GM12878 (cell line): ENCODE results near the gene PSMD3. TPM values are rescaled to one million over a fixed set of nuclear protein-coding genes. Genes with fewer than 3 reads are reported as not detected.

Experiments
- ATAC-seq: fragments of 200-7000 bp; cut with Tn5 transposase; 3 replicates; pipeline ENCODE4 v1.9.1; 2020; ENCODE audit warnings: mild to moderate bottlenecking, moderate library complexity
- BruUV-seq: library from RNA; stranded (reverse); fragments of 400-500 nt; replicated peaks from 2 replicates; lab custom pipeline; 2021; lab: Mats Ljungman, UMichigan
- CTCF ChIA-PET: fragments of 300-600 bp; sonication (Branson Sonifier 250); formaldehyde crosslinking; extraction: SDS; loops from one replicate; lab custom pipeline; 2021; ENCODE audit warnings: inconsistent platforms; lab: Yijun Ruan, JAX
- POLR2A ChIA-PET: fragments of 350-600 bp; formaldehyde crosslinking; extraction: SDS; loops from one replicate; lab custom pipeline; 2021; ENCODE audit warnings: inconsistent platforms; lab: Charles Lee
- RAD21 ChIA-PET: fragments of 300-600 bp; sonication (Branson Sonifier 250); formaldehyde crosslinking; loops from one replicate; lab custom pipeline; 2023; ENCODE audit warnings: antibody characterized with exemption; ENCODE audit not compliant: unreplicated experiment; lab: Charles Lee
- SMC1A ChIA-PET: fragments of 300-600 bp; sonication (Branson Sonifier 250); formaldehyde crosslinking; loops from one replicate; lab custom pipeline; 2023; ENCODE audit not compliant: unreplicated experiment, uncharacterized antibody; lab: Charles Lee
- DNase-seq: peaks from one replicate; pipeline ENCODE4 v3.0.0-alpha.2; 2011; ENCODE audit warnings: low read depth, low spot score
- FAIRE-seq: peaks from 3 replicates; lab custom pipeline; 2011; peaks lifted over from hg19 to GRCh38; lab: Jason Lieb, UNC
- H2AFZ ChIP-seq: 2 replicates; pipeline ENCODE4 v1.6.0; 2011; ENCODE audit warnings: low read depth, low read length, control low read depth; ENCODE audit not compliant: control insufficient read depth
- H3K27ac ChIP-seq: 2 replicates; pipeline ENCODE4 v1.5.1; 2011; ENCODE audit warnings: control low read depth; ENCODE audit not compliant: control insufficient read depth, insufficient read depth
- H3K27me3 ChIP-seq, 2 experiments: replicated peaks in 1 of 2; 2 replicates each; pipeline versions ENCODE4 v1.6.0 to v1.6.1; 2011; ENCODE audit warnings: low read length in 1 of 2; ENCODE audit not compliant: control insufficient read depth in 2 of 2, insufficient read depth in 2 of 2
- H3K36me3 ChIP-seq, 2 experiments: 2 replicates each; pipeline ENCODE4 v1.5.1; 2011; ENCODE audit warnings: low read length in 1 of 2; ENCODE audit not compliant: control insufficient read depth in 2 of 2, insufficient read depth in 2 of 2
- H3K4me1 ChIP-seq: 2 replicates; pipeline ENCODE4 v1.6.1; 2011; ENCODE audit warnings: mild to moderate bottlenecking, low read length, moderate library complexity, mixed read lengths; ENCODE audit not compliant: control insufficient read depth, insufficient read depth
- H3K4me2 ChIP-seq: 2 replicates; pipeline ENCODE4 v1.6.0; 2011; ENCODE audit warnings: control low read depth; ENCODE audit not compliant: control insufficient read depth, insufficient read depth
- H3K4me3 ChIP-seq: fragments of 200-600 bp; sonication (generic); 2 replicates; pipeline ENCODE4 v1.5.1; 2016
- H3K79me2 ChIP-seq: 2 replicates; pipeline ENCODE4 v1.6.0; 2011; ENCODE audit warnings: low read length; ENCODE audit not compliant: control insufficient read depth, insufficient read depth
- H3K9ac ChIP-seq: 2 replicates; pipeline ENCODE4 v1.8.0; 2011; ENCODE audit warnings: low read length, control low read depth, mixed read lengths; ENCODE audit not compliant: control insufficient read depth, insufficient read depth
- H3K9me3 ChIP-seq: replicated peaks from 3 replicates; pipeline ENCODE4 v1.5.1; 2011; ENCODE audit warnings: mild to moderate bottlenecking, low read length; ENCODE audit not compliant: control insufficient read depth, insufficient read depth
- H4K20me1 ChIP-seq: 2 replicates; pipeline ENCODE4 v1.6.0; 2011; ENCODE audit not compliant: control insufficient read depth, insufficient read depth
- EGR1 ChIP-seq, 2 experiments: IDR thresholded peaks; 1 replicate in 1 of 2; 2 replicates in 1 of 2; pipeline ENCODE4 v1.6.1; 2011 to 2012; ENCODE audit warnings: low read depth in 2 of 2, low read length in 2 of 2, borderline replicate concordance in 1 of 2, mild to moderate bottlenecking in 1 of 2, moderate library complexity in 1 of 2
- IKZF1 ChIP-seq: fragments of 450-650 bp; conservative IDR thresholded peaks from 2 replicates; pipeline ENCODE4 v1.6.1; 2017; ENCODE audit warnings: antibody characterized with exemption, mild to moderate bottlenecking
- MYC ChIP-seq: IDR thresholded peaks from 2 replicates; pipeline ENCODE4 v1.6.1; 2011; ENCODE audit warnings: mild to moderate bottlenecking, low read length, moderate library complexity, inconsistent platforms; ENCODE audit not compliant: insufficient read depth, insufficient replicate concordance, insufficient read length, severe bottlenecking
- NR2C2 ChIP-seq: IDR thresholded peaks from 2 replicates; pipeline ENCODE4 v1.6.1; 2011; ENCODE audit warnings: borderline replicate concordance, low read depth; ENCODE audit not compliant: control insufficient read depth, insufficient read length
- NR2F1 ChIP-seq: fragments of 450-650 bp; conservative IDR thresholded peaks from 2 replicates; pipeline ENCODE4 v1.6.1; 2017; ENCODE audit warnings: mild to moderate bottlenecking
- PAX5 ChIP-seq: IDR thresholded peaks from 2 replicates; pipeline ENCODE4 v1.6.1; 2011; ENCODE audit warnings: low read depth, low read length, borderline replicate concordance
- SIN3A ChIP-seq: IDR thresholded peaks from 2 replicates; pipeline ENCODE4 v1.6.1; 2012; ENCODE audit warnings: low read depth, low read length, improper control_type of control experiment
- SKIL ChIP-seq: fragments of 450-650 bp; IDR thresholded peaks from 2 replicates; pipeline ENCODE4 v1.6.1; 2017; ENCODE audit warnings: mild to moderate bottlenecking, low read depth, inconsistent platforms; ENCODE audit not compliant: poor library complexity, severe bottlenecking
- SMARCA5 ChIP-seq: fragments of 450-650 bp; IDR thresholded peaks from 2 replicates; pipeline ENCODE4 v1.6.1; 2017; ENCODE audit warnings: mild to moderate bottlenecking
- STAT3 ChIP-seq: IDR thresholded peaks from 2 replicates; pipeline ENCODE4 v1.6.1; 2011; ENCODE audit warnings: low read depth, low read length, improper control_type of control experiment
- TBL1XR1 ChIP-seq: IDR thresholded peaks from 2 replicates; pipeline ENCODE4 v1.6.1; 2012; ENCODE audit warnings: low read depth, low read length, improper control_type of control experiment
- YBX1 ChIP-seq: fragments of 450-650 bp; IDR thresholded peaks from 2 replicates; pipeline ENCODE4 v1.6.1; 2016; ENCODE audit warnings: antibody characterized with exemption
- ZBTB33 ChIP-seq: fragments of 450-650 bp; IDR thresholded peaks from 2 replicates; pipeline ENCODE4 v1.6.1; 2017; ENCODE audit warnings: mild to moderate bottlenecking
- ZZZ3 ChIP-seq: IDR thresholded peaks from 2 replicates; pipeline ENCODE4 v1.6.1; 2011; ENCODE audit warnings: low read depth; ENCODE audit not compliant: control insufficient read depth, insufficient read length
- WGBS: methylation state at CpG from one replicate; pipeline ENCODE4 v1.1.6; 2016; ENCODE audit warnings: low lambda C conversion rate; ENCODE audit not compliant: insufficient replicate concordance, insufficient coverage; ENCODE audit errors: missing lambda C conversion rate; 5-methylcytosine and 5-hydroxymethylcytosine counted together
- in situ Hi-C: fragments of 300-500 bp; cut with MboI; formaldehyde crosslinking; loops from 9 replicates; pipeline ENCODE4 v1.14.3; 2018; ENCODE audit warnings: mixed read lengths
- intact Hi-C: fragments of 100-400 bp; cut with micrococcal nuclease; formaldehyde crosslinking; loops from one replicate; pipeline ENCODE4 v1.14.2; 2022; ENCODE audit not compliant: unreplicated experiment
- polyA plus RNA-seq, 11 experiments: library from polyadenylated mRNA; depleted of rRNA in 4 of 11; unstranded in 6 of 11; stranded (reverse) in 5 of 11; fragments of >200 nt; fragmentation: Nextera tagmentation in 4 of 11; fragmentation: Illumina TruSeq in 1 of 11; extraction: Ambion mirVana in 4 of 11; extraction: Trizol in 1 of 11; gene quantifications; 1 replicate in 1 of 11; 2 replicates in 10 of 11; pipeline versions ENCODE4 v1.2.1 to v1.2.3, GENCODE V29; 2011 to 2016; ENCODE audit warnings: inconsistent platforms in 2 of 11, missing spikeins in 2 of 11, low read depth in 1 of 11
- total RNA-seq, 4 experiments: library from RNA; depleted of rRNA in 3 of 4; stranded (reverse); fragments of >200 nt in 3 of 4; fragmentation: Illumina TruSeq in 1 of 4; extraction: Trizol in 1 of 4; gene quantifications; 2 replicates each; pipeline versions ENCODE4 v1.2.1 to v1.2.3, GENCODE V29; 2013 to 2021

PSMD3 gene
- total and polyA plus RNA-seq, 10 of the 15 experiments (the other 5 are each of a cell fraction or from before 2014, with no cell fraction given), result 2.2 to 192 (median 129) TPM

GRCh38 chr17:39970157-39970692 is 10.4 kb upstream of the PSMD3 start:
- H2AFZ ChIP-seq, result no peak overlapping the region
- no peak overlapping the region for H3K9ac ChIP-seq
- TF ChIP-seq SMARCA5 (no peak), SKIL (no peak), STAT3 (no peak), IKZF1 (no peak), ZZZ3 (no peak), NR2C2 (no peak), SIN3A (no peak), EGR1 (IDR thresholded peaks at IDR 0.05; ENCODE audit: borderline replicate concordance in 1 of 2, low read depth in 2 of 2, low read length in 2 of 2) (no peak), TBL1XR1 (no peak), YBX1 (no peak), MYC (no peak), NR2F1 (no peak), ZBTB33 (no peak), PAX5 (no peak)
- H3K36me3 ChIP-seq, result no peaks in the 10 kb centered on the region
- SMC1A ChIA-PET, result no interaction called here
- H3K79me2 ChIP-seq, result no peaks in the 10 kb centered on the region
- BruUV-seq, result no TSS peak
- intact Hi-C loops, result no loop called here
- no peak overlapping the region for H3K27ac ChIP-seq
- H3K9me3 ChIP-seq, result no peaks in the 10 kb centered on the region
- DNase-seq (no peak), ATAC-seq (no peak), FAIRE-seq (no peak)
- RAD21 ChIA-PET, result no interaction called here
- H4K20me1 ChIP-seq, result no peaks in the 10 kb centered on the region
- POLR2A ChIA-PET, result no interaction called here
- no peak overlapping the region for H3K4me2 ChIP-seq
- H3K4me1 ChIP-seq, result no peaks in the 10 kb centered on the region
- no peak overlapping the region for H3K4me3 ChIP-seq
- in situ Hi-C loops, result no loop called here
- peaks cover 0 to 4% of the 10 kb centered on the region in 2 experiments; a peak in 2 of 4 replicates for H3K27me3 ChIP-seq
- WGBS, result 8% methylated on average over 7 of the region's 7 CpGs
- CTCF ChIA-PET, result interaction anchor here (2.0 kb wide), 1 partner anchor 10 kb away, joined by 9 read pairs; the partner anchor contains the start of gene PSMD3
